Effector memory CD8-positive, alpha-beta T cell (primary cell): Measurements from ENCODE around the gene C10orf90.

Experiments used
- ATAC-seq: fragments of 150-1000 bp; cut with Tn5 transposase; replicated peaks from 2 replicates; pipeline ENCODE4 v1.10.0; 2021; ENCODE audit warnings: mild to moderate bottlenecking, moderate library complexity
- DNase-seq, 3 experiments: peaks; one replicate each; pipeline ENCODE4 v3.0.0; 2021
- H3K27ac Mint-ChIP-seq, 2 donors: one replicate each; pipeline ENCODE4 v1.8.0; 2022; ENCODE audit warnings: mild to moderate bottlenecking in 2 of 2, mixed read lengths in 2 of 2, moderate library complexity in 2 of 2
- H3K27me3 Mint-ChIP-seq, 2 donors: one replicate each; pipeline ENCODE4 v1.8.0; 2022; ENCODE audit warnings: mixed read lengths in 2 of 2
- H3K36me3 Mint-ChIP-seq: one replicate; pipeline ENCODE4 v1.8.0; 2022; ENCODE audit warnings: mild to moderate bottlenecking, moderate library complexity, mixed read lengths; ENCODE audit not compliant: insufficient read depth
- H3K4me1 Mint-ChIP-seq, 2 donors: one replicate each; pipeline ENCODE4 v1.8.0; 2022; ENCODE audit warnings: low read depth in 2 of 2, mixed read lengths in 2 of 2
- H3K4me3 Mint-ChIP-seq, 2 donors: one replicate each; pipeline ENCODE4 v1.8.0; 2022; ENCODE audit warnings: mild to moderate bottlenecking in 2 of 2, mixed read lengths in 2 of 2, moderate library complexity in 2 of 2
- H3K9me3 Mint-ChIP-seq, 2 donors: one replicate each; pipeline ENCODE4 v1.8.0; 2022; ENCODE audit warnings: mixed read lengths in 2 of 2

Gene C10orf90

GRCh38 chr10:126459032-126459831 is 211.3 kb downstream of the C10orf90 start:
- Mint-ChIP-seq H3K9me3 (peaks cover 0 to 18% of the 10 kb centered on the region in 2 donors), H3K4me3 (no peak overlapping the region), H3K36me3 (no peaks in the 10 kb centered on the region), H3K27ac (no peak overlapping the region), H3K27me3 (no peaks in the 10 kb centered on the region), H3K4me1 (peaks cover 0 to 6% of the 10 kb centered on the region in 2 donors)
- ATAC-seq (no peak), DNase-seq (no peak)

GRCh38 chr10:126458466-126458865 is 212.0 kb downstream of the C10orf90 start:
- H3K36me3 Mint-ChIP-seq = no peaks in the 10 kb centered on the region
- no peak for ATAC-seq
- H3K27me3 Mint-ChIP-seq = no peaks in the 10 kb centered on the region
- no peak for DNase-seq
- H3K4me3 Mint-ChIP-seq = no peak overlapping the region
- no peak overlapping the region for H3K27ac Mint-ChIP-seq
- H3K4me1 Mint-ChIP-seq = peaks cover 0 to 9% of the 10 kb centered on the region in 2 donors
- peaks cover 0 to 20% of the 10 kb centered on the region in 2 donors for H3K9me3 Mint-ChIP-seq

GRCh38 chr10:126456632-126457031 is 213.9 kb downstream of the C10orf90 start:
- Mint-ChIP-seq H3K4me1 (peaks cover 0 to 9% of the 10 kb centered on the region in 2 donors), H3K27me3 (no peaks in the 10 kb centered on the region), H3K36me3 (no peaks in the 10 kb centered on the region), H3K9me3 (peaks cover 0 to 8% of the 10 kb centered on the region in 2 donors), H3K27ac (no peak overlapping the region), H3K4me3 (no peak overlapping the region)
- DNase-seq (no peak), ATAC-seq (no peak)

- DNase-seq = no peak
- Mint-ChIP-seq H3K27me3 (no peaks in the 10 kb centered on the region), H3K4me1 (peaks cover 0 to 9% of the 10 kb centered on the region in 2 donors), H3K27ac (no peak overlapping the region), H3K9me3 (peaks cover 0 to 5% of the 10 kb centered on the region in 2 donors), H3K36me3 (no peaks in the 10 kb centered on the region), H3K4me3 (no peak overlapping the region)
- ATAC-seq = no peak
Measured at GRCh38 chr10:126455766-126456405, 214.6 kb downstream of the C10orf90 start.

GRCh38 chr10:126455036-126455765 is 215.3 kb downstream of the C10orf90 start:
- Mint-ChIP-seq H3K4me1 (peaks cover 0 to 8% of the 10 kb centered on the region in 2 donors), H3K27me3 (no peaks in the 10 kb centered on the region), H3K4me3 (no peak overlapping the region), H3K9me3 (peaks cover 0 to 5% of the 10 kb centered on the region in 2 donors), H3K36me3 (no peaks in the 10 kb centered on the region), H3K27ac (no peak overlapping the region)
- no peak for DNase-seq
- ATAC-seq = no peak

GRCh38 chr10:126454045-126454751 is 216.3 kb downstream of the C10orf90 start:
- no peak overlapping the region for H3K27ac Mint-ChIP-seq
- H3K27me3 Mint-ChIP-seq = no peaks in the 10 kb centered on the region
- no peaks in the 10 kb centered on the region for H3K36me3 Mint-ChIP-seq

GRCh38 chr10:126452245-126452644 is 218.2 kb downstream of the C10orf90 start:
- DNase-seq (no peak), ATAC-seq (no peak)
- Mint-ChIP-seq H3K27me3 (no peaks in the 10 kb centered on the region), H3K4me3 (no peak overlapping the region), H3K36me3 (no peaks in the 10 kb centered on the region), H3K9me3 (peaks cover 0 to 5% of the 10 kb centered on the region in 2 donors), H3K27ac (no peak overlapping the region), H3K4me1 (peaks cover 0 to 4% of the 10 kb centered on the region in 2 donors)

More at GRCh38 chr10:126454045-126454751, 216.3 kb downstream of the C10orf90 start:
- DNase-seq (no peak), ATAC-seq (no peak)
- no peak overlapping the region for H3K4me3 Mint-ChIP-seq
- H3K4me1 Mint-ChIP-seq = peaks cover 0 to 4% of the 10 kb centered on the region in 2 donors
- H3K9me3 Mint-ChIP-seq = peaks cover 0 to 5% of the 10 kb centered on the region in 2 donors

- no peaks in the 10 kb centered on the region for H3K27me3 Mint-ChIP-seq
- peaks cover 0 to 2% of the 10 kb centered on the region in 2 donors for H3K9me3 Mint-ChIP-seq
- no peaks in the 10 kb centered on the region for H3K36me3 Mint-ChIP-seq
- no peak for ATAC-seq
- no peak overlapping the region for H3K27ac Mint-ChIP-seq
- no peak overlapping the region for H3K4me3 Mint-ChIP-seq
- no peaks in the 10 kb centered on the region for H3K4me1 Mint-ChIP-seq
- DNase-seq = no peak
Measured at GRCh38 chr10:126448091-126448490, 222.4 kb downstream of the C10orf90 start.

GRCh38 chr10:126439942-126440341 is 230.6 kb downstream of the C10orf90 start:
- DNase-seq (no peak), ATAC-seq (no peak)
- H3K9me3 Mint-ChIP-seq = peaks cover 0 to 5% of the 10 kb centered on the region in 2 donors
- no peak overlapping the region for H3K27ac Mint-ChIP-seq
- no peak overlapping the region for H3K4me3 Mint-ChIP-seq
- peaks cover 0 to 7% of the 10 kb centered on the region in 2 donors for H3K4me1 Mint-ChIP-seq
- H3K36me3 Mint-ChIP-seq = no peaks in the 10 kb centered on the region
- H3K27me3 Mint-ChIP-seq = no peaks in the 10 kb centered on the region

GRCh38 chr10:126438407-126438783 is 232.1 kb downstream of the C10orf90 start:
- no peak for ATAC-seq
- H3K9me3 Mint-ChIP-seq = peaks cover 0 to 5% of the 10 kb centered on the region in 2 donors
- no peaks in the 10 kb centered on the region for H3K27me3 Mint-ChIP-seq
- H3K4me3 Mint-ChIP-seq = no peak overlapping the region
- no peaks in the 10 kb centered on the region for H3K36me3 Mint-ChIP-seq
- no peak overlapping the region for H3K27ac Mint-ChIP-seq
- DNase-seq = no peak
- H3K4me1 Mint-ChIP-seq = peaks cover 0 to 8% of the 10 kb centered on the region in 2 donors

- no peaks in the 10 kb centered on the region for H3K36me3 Mint-ChIP-seq
- H3K27ac Mint-ChIP-seq = no peak overlapping the region
- ATAC-seq (no peak), DNase-seq (no peak)
- peaks cover 0 to 12% of the 10 kb centered on the region in 2 donors for H3K4me1 Mint-ChIP-seq
- H3K27me3 Mint-ChIP-seq = no peaks in the 10 kb centered on the region
- H3K9me3 Mint-ChIP-seq = peaks cover 0 to 3% of the 10 kb centered on the region in 2 donors
- H3K4me3 Mint-ChIP-seq = no peak overlapping the region
Measured at GRCh38 chr10:126437635-126438406, 232.7 kb downstream of the C10orf90 start.

GRCh38 chr10:126434235-126434634 is 236.3 kb downstream of the C10orf90 start:
- H3K27ac Mint-ChIP-seq = no peak overlapping the region
- DNase-seq (no peak), ATAC-seq (no peak)
- peaks cover 0 to 6% of the 10 kb centered on the region in 2 donors for H3K9me3 Mint-ChIP-seq
- H3K4me1 Mint-ChIP-seq = peaks cover 0 to 18% of the 10 kb centered on the region in 2 donors
- no peaks in the 10 kb centered on the region for H3K36me3 Mint-ChIP-seq
- no peak overlapping the region for H3K4me3 Mint-ChIP-seq
- no peaks in the 10 kb centered on the region for H3K27me3 Mint-ChIP-seq
